GM12801 (cell line): ENCODE results near the gene RFX4.

ENCODE experiments used
- CTCF ChIP-seq: IDR thresholded peaks from one replicate; pipeline ENCODE4 v1.5.1; 2011; ENCODE audit warnings: control low read depth; ENCODE audit not compliant: insufficient read length; ENCODE audit errors: extremely low read depth

The RFX4 gene

GRCh38 chr12:106585521-106586277 is 2.9 kb downstream of the RFX4 start:
- TF ChIP-seq CTCF: no peak

GRCh38 chr12:106586278-106586802 is 3.5 kb downstream of the RFX4 start:
- TF ChIP-seq CTCF: no peak

- no peak for TF ChIP-seq CTCF
Measured at GRCh38 chr12:106586803-106587684, 4.2 kb downstream of the RFX4 start.

GRCh38 chr12:106588771-106589170 is 6.0 kb downstream of the RFX4 start:
- no peak for TF ChIP-seq CTCF

GRCh38 chr12:106590601-106591000 is 7.8 kb downstream of the RFX4 start:
- no peak for TF ChIP-seq CTCF

GRCh38 chr12:106594447-106594846 is 11.6 kb downstream of the RFX4 start:
- TF ChIP-seq CTCF: no peak

- TF ChIP-seq CTCF: no peak
Measured at GRCh38 chr12:106595268-106595667, 12.5 kb downstream of the RFX4 start.
